Endothelial cell (in vitro differentiated cells): ENCODE results near the gene RAB19. TPM values are rescaled to one million over a fixed set of nuclear protein-coding genes. Genes with fewer than 3 reads are reported as not detected.

Source experiments
- DNase-seq: peaks from one replicate; pipeline ENCODE4 v3.0.0; 2021; ENCODE audit warnings: low spot score
- H3K27ac Mint-ChIP-seq: one replicate; pipeline ENCODE4 v1.8.0; 2021; ENCODE audit warnings: mixed read lengths, inconsistent platforms; ENCODE audit not compliant: unreplicated experiment
- H3K27me3 Mint-ChIP-seq: one replicate; pipeline ENCODE4 v1.8.0; 2021; ENCODE audit warnings: mild to moderate bottlenecking, moderate library complexity, mixed read lengths, inconsistent platforms; ENCODE audit not compliant: unreplicated experiment
- H3K36me3 Mint-ChIP-seq: one replicate; pipeline ENCODE4 v1.8.0; 2021; ENCODE audit warnings: mild to moderate bottlenecking, low read depth, mixed read lengths, inconsistent platforms; ENCODE audit not compliant: unreplicated experiment
- H3K4me1 Mint-ChIP-seq: one replicate; pipeline ENCODE4 v1.8.0; 2021; ENCODE audit warnings: mild to moderate bottlenecking, mixed read lengths, inconsistent platforms; ENCODE audit not compliant: unreplicated experiment
- H3K4me3 Mint-ChIP-seq: one replicate; pipeline ENCODE4 v1.8.0; 2021; ENCODE audit warnings: mild to moderate bottlenecking, mixed read lengths, inconsistent platforms; ENCODE audit not compliant: unreplicated experiment
- H3K9me3 Mint-ChIP-seq: one replicate; pipeline ENCODE4 v1.8.0; 2021; ENCODE audit warnings: mixed read lengths, inconsistent platforms; ENCODE audit not compliant: unreplicated experiment
- CTCF ChIP-seq: fragments of 200-600 bp; sonication (generic); IDR thresholded peaks from one replicate; pipeline ENCODE4 v1.5.0; 2021; ENCODE audit warnings: antibody characterized with exemption; ENCODE audit not compliant: unreplicated experiment
- total RNA-seq: library from RNA; stranded (reverse); fragmentation: NEBNext Ultra II Directional; extraction: Animal tissue kit (Norgen Biotek cat#: 25700); gene quantifications from one replicate; pipeline ENCODE4 v1.2.1, GENCODE V29; 2021; ENCODE audit not compliant: unreplicated experiment

RAB19 gene
- total RNA-seq, 1 donor from 2014 or later, result 5.1 TPM

GRCh38 chr7:140367528-140367927 lies 36.3 kb upstream of the RAB19 start:
- H3K4me1 Mint-ChIP-seq, result no peaks in the 10 kb centered on the region
- no peak overlapping the region for H3K27ac Mint-ChIP-seq
- H3K36me3 Mint-ChIP-seq, result peaks cover 20% of the 10 kb centered on the region
- no peak for TF ChIP-seq CTCF
- no peak for DNase-seq
- peaks cover 3% of the 10 kb centered on the region for H3K27me3 Mint-ChIP-seq
- H3K4me3 Mint-ChIP-seq, result no peak overlapping the region
- H3K9me3 Mint-ChIP-seq, result no peaks in the 10 kb centered on the region

- Mint-ChIP-seq H3K36me3 (peaks cover 12% of the 10 kb centered on the region), H3K27ac (no peak overlapping the region), H3K4me3 (peak overlapping the region; percentile 52), H3K27me3 (peaks cover 3% of the 10 kb centered on the region), H3K9me3 (no peaks in the 10 kb centered on the region), H3K4me1 (no peaks in the 10 kb centered on the region)
- TF ChIP-seq CTCF, result no peak
- no peak for DNase-seq
Observed at GRCh38 chr7:140369294-140369693, 34.6 kb upstream of the RAB19 start.

GRCh38 chr7:140375323-140375722 lies 28.5 kb upstream of the RAB19 start:
- no peaks in the 10 kb centered on the region for H3K27me3 Mint-ChIP-seq

GRCh38 chr7:140375892-140376730 lies 27.7 kb upstream of the RAB19 start:
- Mint-ChIP-seq H3K9me3 (no peaks in the 10 kb centered on the region), H3K27me3 (no peaks in the 10 kb centered on the region), H3K4me1 (no peaks in the 10 kb centered on the region), H3K4me3 (no peak overlapping the region), H3K36me3 (peaks cover 14% of the 10 kb centered on the region), H3K27ac (no peak overlapping the region)
- DNase-seq, result no peak
- no peak for TF ChIP-seq CTCF

More at GRCh38 chr7:140375323-140375722, 28.5 kb upstream of the RAB19 start:
- no peak for TF ChIP-seq CTCF
- DNase-seq, result no peak
- H3K9me3 Mint-ChIP-seq, result no peaks in the 10 kb centered on the region
- no peak overlapping the region for H3K4me3 Mint-ChIP-seq
- no peak overlapping the region for H3K27ac Mint-ChIP-seq
- no peaks in the 10 kb centered on the region for H3K4me1 Mint-ChIP-seq
- peaks cover 14% of the 10 kb centered on the region for H3K36me3 Mint-ChIP-seq

- H3K4me1 Mint-ChIP-seq, result peaks cover 3% of the 10 kb centered on the region
- H3K27me3 Mint-ChIP-seq, result no peaks in the 10 kb centered on the region
- no peak for DNase-seq
- TF ChIP-seq CTCF, result no peak
- no peak overlapping the region for H3K27ac Mint-ChIP-seq
- H3K36me3 Mint-ChIP-seq, result peaks cover 10% of the 10 kb centered on the region
- H3K4me3 Mint-ChIP-seq, result no peak overlapping the region
- no peaks in the 10 kb centered on the region for H3K9me3 Mint-ChIP-seq
Observed at GRCh38 chr7:140383954-140384713, 19.7 kb upstream of the RAB19 start.
